DND-41 (cell line): ENCODE data around the gene TMEM259.
A peak's percentile ranks its signal among the peaks of the same experiment; 100 is the strongest.

Source experiments
- ATAC-seq: fragments of 200-7000 bp; cut with Tn5 transposase; 3 replicates; pipeline ENCODE4 v1.9.1; 2021; ENCODE audit warnings: low read depth; ENCODE audit not compliant: insufficient read depth
- DNase-seq: peaks from one replicate; pipeline ENCODE4 v3.0.0-alpha.2; 2020
- H2AFZ ChIP-seq: 2 replicates; pipeline ENCODE4 v1.6.0; 2012; ENCODE audit warnings: low read depth, low read length
- H3K27ac ChIP-seq: 2 replicates; pipeline ENCODE4 v1.5.1; 2012; ENCODE audit warnings: low read length, inconsistent platforms
- H3K27me3 ChIP-seq: fragments of 200-600 bp; sonication (generic); 2 replicates; pipeline ENCODE4 v1.6.0; 2012; ENCODE audit warnings: low read length, mild to moderate bottlenecking, inconsistent platforms; ENCODE audit not compliant: insufficient read depth, poor library complexity
- H3K36me3 ChIP-seq: 2 replicates; pipeline ENCODE4 v1.5.1; 2012; ENCODE audit warnings: low read length, inconsistent platforms; ENCODE audit not compliant: insufficient read depth
- H3K4me1 ChIP-seq: 2 replicates; pipeline ENCODE4 v1.5.1; 2012; ENCODE audit warnings: mild to moderate bottlenecking, low read length; ENCODE audit not compliant: insufficient read depth
- H3K4me2 ChIP-seq: 2 replicates; pipeline ENCODE4 v1.6.0; 2012; ENCODE audit warnings: mild to moderate bottlenecking, moderate library complexity, low read length, inconsistent platforms; ENCODE audit not compliant: insufficient read depth
- H3K4me3 ChIP-seq, 2 experiments: fragments of 200-600 bp in 1 of 2; shearing (Covaris generic) in 1 of 2; 2 replicates each; pipeline ENCODE4 v1.5.1; 2012 to 2016; ENCODE audit warnings: inconsistent platforms in 2 of 2, low read length in 2 of 2, mild to moderate bottlenecking in 2 of 2, low read depth in 1 of 2, moderate library complexity in 1 of 2
- H3K79me2 ChIP-seq: 2 replicates; pipeline ENCODE4 v1.6.0; 2012; ENCODE audit warnings: low read length, inconsistent platforms; ENCODE audit not compliant: insufficient read depth
- H3K9ac ChIP-seq: 2 replicates; pipeline ENCODE4 v1.6.0; 2012; ENCODE audit warnings: low read depth, mild to moderate bottlenecking, inconsistent platforms, low read length, moderate library complexity
- H3K9me3 ChIP-seq: 2 replicates; pipeline ENCODE4 v1.5.1; 2012; ENCODE audit warnings: low read length, moderate library complexity, mild to moderate bottlenecking, inconsistent platforms; ENCODE audit not compliant: insufficient read depth, severe bottlenecking
- H4K20me1 ChIP-seq: 2 replicates; pipeline ENCODE4 v1.6.0; 2012; ENCODE audit warnings: low read length; ENCODE audit not compliant: insufficient read depth
- EZH2 ChIP-seq: IDR thresholded peaks from 3 replicates; pipeline ENCODE4 v1.6.1; 2012; ENCODE audit warnings: borderline replicate concordance, low read depth, mild to moderate bottlenecking, moderate library complexity, low read length, inconsistent platforms; ENCODE audit not compliant: severe bottlenecking
- TF ChIP-seq, protein P1 (sequence below): IDR thresholded peaks from 2 replicates; pipeline ENCODE4 v1.5.1; 2012; ENCODE audit warnings: borderline replicate concordance, low read length, moderate library complexity, mild to moderate bottlenecking; ENCODE audit not compliant: poor library complexity, severe bottlenecking; ENCODE audit errors: extremely low read depth

TMEM259 gene

GRCh38 chr19:961866-962620 lies 58.9 kb downstream of the TMEM259 start:
- DNase-seq: peak; percentile 14
- Histone ChIP-seq H3K9ac (no peak overlapping the region), H3K27ac (no peak overlapping the region), H3K36me3 (peaks cover 52% of the 10 kb centered on the region), H4K20me1 (peaks cover 13% of the 10 kb centered on the region), H3K4me3 (no peak overlapping the region), H3K4me1 (no peaks in the 10 kb centered on the region), H2AFZ (no peak overlapping the region), H3K27me3 (no peaks in the 10 kb centered on the region), H3K9me3 (no peaks in the 10 kb centered on the region), H3K79me2 (no peaks in the 10 kb centered on the region; the same call in 1 of the 2 replicates), H3K4me2 (no peak overlapping the region)
- ATAC-seq: no peak
- TF ChIP-seq, protein P1, sequence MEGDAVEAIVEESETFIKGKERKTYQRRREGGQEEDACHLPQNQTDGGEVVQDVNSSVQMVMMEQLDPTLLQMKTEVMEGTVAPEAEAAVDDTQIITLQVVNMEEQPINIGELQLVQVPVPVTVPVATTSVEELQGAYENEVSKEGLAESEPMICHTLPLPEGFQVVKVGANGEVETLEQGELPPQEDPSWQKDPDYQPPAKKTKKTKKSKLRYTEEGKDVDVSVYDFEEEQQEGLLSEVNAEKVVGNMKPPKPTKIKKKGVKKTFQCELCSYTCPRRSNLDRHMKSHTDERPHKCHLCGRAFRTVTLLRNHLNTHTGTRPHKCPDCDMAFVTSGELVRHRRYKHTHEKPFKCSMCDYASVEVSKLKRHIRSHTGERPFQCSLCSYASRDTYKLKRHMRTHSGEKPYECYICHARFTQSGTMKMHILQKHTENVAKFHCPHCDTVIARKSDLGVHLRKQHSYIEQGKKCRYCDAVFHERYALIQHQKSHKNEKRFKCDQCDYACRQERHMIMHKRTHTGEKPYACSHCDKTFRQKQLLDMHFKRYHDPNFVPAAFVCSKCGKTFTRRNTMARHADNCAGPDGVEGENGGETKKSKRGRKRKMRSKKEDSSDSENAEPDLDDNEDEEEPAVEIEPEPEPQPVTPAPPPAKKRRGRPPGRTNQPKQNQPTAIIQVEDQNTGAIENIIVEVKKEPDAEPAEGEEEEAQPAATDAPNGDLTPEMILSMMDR: no peak
- no peak for TF ChIP-seq EZH2

DNA sequence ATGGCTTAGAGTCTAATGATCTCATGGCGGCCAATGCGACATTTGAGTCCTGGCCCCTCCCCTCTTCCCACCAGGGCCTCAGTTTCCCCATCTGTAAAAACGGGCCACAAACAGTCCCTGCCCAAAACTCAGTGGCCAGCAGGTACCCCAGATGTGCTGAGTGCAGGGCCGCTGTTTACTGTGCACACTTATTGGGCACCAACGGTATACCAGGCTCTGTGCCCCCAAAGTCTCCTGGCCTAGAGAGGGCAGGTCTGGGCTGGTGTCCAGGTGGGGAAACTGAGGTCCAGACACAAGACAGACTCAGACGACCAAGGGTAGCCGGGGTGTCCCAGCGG lies 60.4 kb downstream of the TMEM259 start:
- Histone ChIP-seq H3K27me3 (no peaks in the 10 kb centered on the region), H3K9me3 (no peaks in the 10 kb centered on the region), H3K9ac (no peak overlapping the region), H3K36me3 (peaks cover 46% of the 10 kb centered on the region), H3K4me1 (no peaks in the 10 kb centered on the region), H2AFZ (no peak overlapping the region), H3K79me2 (peaks cover 7% of the 10 kb centered on the region), H4K20me1 (peaks cover 25% of the 10 kb centered on the region), H3K4me2 (no peak overlapping the region), H3K27ac (no peak overlapping the region), H3K4me3 (no peak overlapping the region)
- DNase-seq: no peak
- TF ChIP-seq, protein P1: no peak
- no peak for TF ChIP-seq EZH2
- ATAC-seq: no peak

DNA sequence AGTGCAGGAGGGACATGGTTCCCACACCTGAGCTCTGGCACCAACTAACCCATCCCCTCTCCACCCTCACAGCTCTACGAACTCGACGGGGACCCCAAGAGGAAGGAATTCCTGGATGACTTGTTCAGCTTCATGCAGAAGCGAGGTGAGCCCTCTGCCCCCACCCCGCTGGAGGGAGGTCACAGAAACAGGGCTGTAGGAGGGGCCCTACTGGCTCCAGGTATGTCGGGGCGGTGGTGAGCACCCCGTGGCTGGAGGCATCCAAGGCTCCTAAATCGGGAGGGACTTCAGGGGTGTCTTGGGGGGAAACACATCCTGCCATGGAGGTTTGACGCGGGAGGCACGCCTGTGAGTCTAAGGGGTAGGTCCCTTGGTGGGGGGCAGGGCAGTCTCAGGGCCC lies 60.9 kb downstream of the TMEM259 start:
- no peak overlapping the region for H2AFZ ChIP-seq
- no peak for TF ChIP-seq EZH2
- TF ChIP-seq, protein P1: no peak
- H3K36me3 ChIP-seq: peaks cover 41% of the 10 kb centered on the region
- DNase-seq (no peak), ATAC-seq (no peak)
- H3K27ac ChIP-seq: no peak overlapping the region
- no peaks in the 10 kb centered on the region for H3K4me1 ChIP-seq
- no peak overlapping the region for H3K4me2 ChIP-seq
- no peak overlapping the region for H3K9ac ChIP-seq
- no peak overlapping the region for H3K4me3 ChIP-seq
- peaks cover 29% of the 10 kb centered on the region for H4K20me1 ChIP-seq
- no peaks in the 10 kb centered on the region for H3K9me3 ChIP-seq
- peaks cover 12% of the 10 kb centered on the region for H3K79me2 ChIP-seq
- H3K27me3 ChIP-seq: no peaks in the 10 kb centered on the region
